ENCODE results near the gene GALNT1. TPM values are rescaled to one million over a fixed set of nuclear protein-coding genes. Genes with fewer than 3 reads are reported as not detected.
A peak's percentile ranks its signal among the peaks of the same experiment; 100 is the strongest.

The GALNT1 gene
- total RNA-seq, 2 experiments from 2014 or later, result 36.2 to 42.7 TPM

- Mint-ChIP-seq H3K27ac (no peak overlapping the region), H3K9me3 (ENCODE audit: low read depth) (no peaks in the 10 kb centered on the region), H3K4me1 (peaks cover 4% of the 10 kb centered on the region), H3K4me3 (no peak overlapping the region), H3K36me3 (peaks cover 2% of the 10 kb centered on the region), H3K27me3 (no peaks in the 10 kb centered on the region)
- ATAC-seq, result no peak
- CTCF ChIA-PET, result interaction anchor here (0.9 to 1.5 kb wide), 2 partner anchors 11 to 42 kb away, joined by 3 read pairs; no protein-coding TSS in a partner anchor
- no peak for DNase-seq
Measured at GRCh38 chr18:35616074-35616473, 34.5 kb downstream of the GALNT1 start.

- peak; percentile 85 for DNase-seq
- Mint-ChIP-seq H3K4me1 (peaks cover 4% of the 10 kb centered on the region), H3K27me3 (no peaks in the 10 kb centered on the region), H3K27ac (no peak overlapping the region), H3K9me3 (ENCODE audit: low read depth) (no peaks in the 10 kb centered on the region), H3K36me3 (peaks cover 2% of the 10 kb centered on the region), H3K4me3 (no peak overlapping the region)
- CTCF ChIA-PET, result interaction anchor here (0.9 to 1.5 kb wide), 2 partner anchors 10 to 43 kb away, joined by 3 read pairs; no protein-coding TSS in a partner anchor
- ATAC-seq, result peak; percentile 98
Measured at GRCh38 chr18:35616664-35617423, 35.3 kb downstream of the GALNT1 start.

GRCh38 chr18:35617865-35618264 lies 36.3 kb downstream of the GALNT1 start:
- DNase-seq, result no peak
- no peaks in the 10 kb centered on the region for H3K27me3 Mint-ChIP-seq
- CTCF ChIA-PET, result no interaction called here
- ATAC-seq, result no peak
- H3K27ac Mint-ChIP-seq, result no peak overlapping the region
- no peak overlapping the region for H3K4me3 Mint-ChIP-seq
- no peaks in the 10 kb centered on the region for H3K9me3 Mint-ChIP-seq (ENCODE audit: low read depth)
- peaks cover 7% of the 10 kb centered on the region for H3K4me1 Mint-ChIP-seq
- H3K36me3 Mint-ChIP-seq, result peaks cover 2% of the 10 kb centered on the region

GRCh38 chr18:35618289-35618688 lies 36.7 kb downstream of the GALNT1 start:
- H3K36me3 Mint-ChIP-seq, result peaks cover 2% of the 10 kb centered on the region
- no peaks in the 10 kb centered on the region for H3K9me3 Mint-ChIP-seq (ENCODE audit: low read depth)
- H3K4me1 Mint-ChIP-seq, result peaks cover 11% of the 10 kb centered on the region
- CTCF ChIA-PET, result no interaction called here
- no peak overlapping the region for H3K4me3 Mint-ChIP-seq
- no peaks in the 10 kb centered on the region for H3K27me3 Mint-ChIP-seq
- no peak for ATAC-seq
- no peak for DNase-seq
- no peak overlapping the region for H3K27ac Mint-ChIP-seq

- no peaks in the 10 kb centered on the region for H3K9me3 Mint-ChIP-seq (ENCODE audit: low read depth)
- CTCF ChIA-PET, result no interaction called here
- H3K27me3 Mint-ChIP-seq, result no peaks in the 10 kb centered on the region
- peaks cover 15% of the 10 kb centered on the region for H3K4me1 Mint-ChIP-seq
- H3K27ac Mint-ChIP-seq, result no peak overlapping the region
- no peak overlapping the region for H3K4me3 Mint-ChIP-seq
- peaks cover 2% of the 10 kb centered on the region for H3K36me3 Mint-ChIP-seq
- DNase-seq (no peak), ATAC-seq (no peak)
Measured at GRCh38 chr18:35618696-35619095, 37.2 kb downstream of the GALNT1 start.

- DNase-seq (no peak), ATAC-seq (no peak)
- H3K27ac Mint-ChIP-seq, result no peak overlapping the region
- H3K27me3 Mint-ChIP-seq, result no peaks in the 10 kb centered on the region
- H3K9me3 Mint-ChIP-seq (ENCODE audit: low read depth), result no peaks in the 10 kb centered on the region
- no peak overlapping the region for H3K4me3 Mint-ChIP-seq
- H3K4me1 Mint-ChIP-seq, result peaks cover 21% of the 10 kb centered on the region
- H3K36me3 Mint-ChIP-seq, result peaks cover 2% of the 10 kb centered on the region
- CTCF ChIA-PET, result no interaction called here
Measured at GRCh38 chr18:35619464-35619863, 37.9 kb downstream of the GALNT1 start.

- peaks cover 21% of the 10 kb centered on the region for H3K4me1 Mint-ChIP-seq
Measured at GRCh38 chr18:35619941-35620340, 38.4 kb downstream of the GALNT1 start.

GRCh38 chr18:35620765-35621164 lies 39.2 kb downstream of the GALNT1 start:
- peaks cover 5% of the 10 kb centered on the region for H3K36me3 Mint-ChIP-seq
- no peaks in the 10 kb centered on the region for H3K27me3 Mint-ChIP-seq
- H3K4me1 Mint-ChIP-seq, result peaks cover 17% of the 10 kb centered on the region
- CTCF ChIA-PET, result no interaction called here
- no peak overlapping the region for H3K4me3 Mint-ChIP-seq
- ATAC-seq, result no peak
- no peaks in the 10 kb centered on the region for H3K9me3 Mint-ChIP-seq (ENCODE audit: low read depth)
- DNase-seq, result no peak
- no peak overlapping the region for H3K27ac Mint-ChIP-seq

More at GRCh38 chr18:35619941-35620340, 38.4 kb downstream of the GALNT1 start:
- H3K36me3 Mint-ChIP-seq, result peaks cover 2% of the 10 kb centered on the region
- H3K9me3 Mint-ChIP-seq (ENCODE audit: low read depth), result no peaks in the 10 kb centered on the region
- H3K4me3 Mint-ChIP-seq, result no peak overlapping the region
- no peak for ATAC-seq
- H3K27me3 Mint-ChIP-seq, result no peaks in the 10 kb centered on the region
- H3K27ac Mint-ChIP-seq, result no peak overlapping the region
- CTCF ChIA-PET, result no interaction called here
- no peak for DNase-seq

- Mint-ChIP-seq H3K4me1 (peaks cover 17% of the 10 kb centered on the region), H3K4me3 (no peak overlapping the region), H3K36me3 (peaks cover 18% of the 10 kb centered on the region), H3K27ac (no peak overlapping the region), H3K9me3 (ENCODE audit: low read depth) (peaks cover 5% of the 10 kb centered on the region), H3K27me3 (no peaks in the 10 kb centered on the region)
- CTCF ChIA-PET, result no interaction called here
- no peak for ATAC-seq
- no peak for DNase-seq
Measured at GRCh38 chr18:35623255-35623654, 41.7 kb downstream of the GALNT1 start.

GRCh38 chr18:35624146-35624545 lies 42.6 kb downstream of the GALNT1 start:
- peaks cover 24% of the 10 kb centered on the region for H3K36me3 Mint-ChIP-seq
- peaks cover 17% of the 10 kb centered on the region for H3K4me1 Mint-ChIP-seq
- CTCF ChIA-PET, result no interaction called here
- no peak overlapping the region for H3K4me3 Mint-ChIP-seq
- H3K27ac Mint-ChIP-seq, result no peak overlapping the region
- ATAC-seq (peak; percentile 53), DNase-seq (no peak)
- H3K9me3 Mint-ChIP-seq (ENCODE audit: low read depth), result peaks cover 8% of the 10 kb centered on the region
- H3K27me3 Mint-ChIP-seq, result no peaks in the 10 kb centered on the region

GRCh38 chr18:35625232-35625631 lies 43.7 kb downstream of the GALNT1 start:
- Mint-ChIP-seq H3K4me3 (no peak overlapping the region), H3K27me3 (no peaks in the 10 kb centered on the region), H3K4me1 (peaks cover 17% of the 10 kb centered on the region), H3K36me3 (peaks cover 28% of the 10 kb centered on the region), H3K27ac (no peak overlapping the region), H3K9me3 (ENCODE audit: low read depth) (peaks cover 8% of the 10 kb centered on the region)
- no peak for DNase-seq
- no peak for ATAC-seq
- CTCF ChIA-PET, result no interaction called here

GRCh38 chr18:35633761-35634160 lies 52.2 kb downstream of the GALNT1 start:
- ATAC-seq (no peak), DNase-seq (no peak)
- no peaks in the 10 kb centered on the region for H3K27me3 Mint-ChIP-seq
- H3K4me1 Mint-ChIP-seq, result no peaks in the 10 kb centered on the region
- H3K4me3 Mint-ChIP-seq, result no peak overlapping the region
- H3K36me3 Mint-ChIP-seq, result peaks cover 15% of the 10 kb centered on the region
- peaks cover 12% of the 10 kb centered on the region for H3K9me3 Mint-ChIP-seq (ENCODE audit: low read depth)
- CTCF ChIA-PET, result no interaction called here
- H3K27ac Mint-ChIP-seq, result no peak overlapping the region

GRCh38 chr18:35634323-35634722 lies 52.8 kb downstream of the GALNT1 start:
- Mint-ChIP-seq H3K36me3 (peaks cover 13% of the 10 kb centered on the region), H3K9me3 (ENCODE audit: low read depth) (peaks cover 12% of the 10 kb centered on the region), H3K27ac (no peak overlapping the region), H3K4me1 (no peaks in the 10 kb centered on the region), H3K27me3 (no peaks in the 10 kb centered on the region), H3K4me3 (no peak overlapping the region)
- ATAC-seq, result no peak
- no peak for DNase-seq
- CTCF ChIA-PET, result no interaction called here

GRCh38 chr18:35635170-35635569 lies 53.6 kb downstream of the GALNT1 start:
- Mint-ChIP-seq H3K27ac (no peak overlapping the region), H3K27me3 (no peaks in the 10 kb centered on the region), H3K4me3 (no peak overlapping the region), H3K9me3 (ENCODE audit: low read depth) (peaks cover 12% of the 10 kb centered on the region), H3K36me3 (peaks cover 9% of the 10 kb centered on the region), H3K4me1 (no peaks in the 10 kb centered on the region)
- ATAC-seq (no peak), DNase-seq (no peak)
- CTCF ChIA-PET, result no interaction called here

Data from activated CD8-positive, alpha-beta memory T cell treated with anti-CD3 and anti-CD28 coated beads, Interleukin-2, amount 10 ng/mL, durations not matched to agents 7 days and 5 days (primary cell).